ENCODE measurements around the gene IL10RB. TPM values are rescaled to one million over a fixed set of nuclear protein-coding genes. Genes with fewer than 3 reads are reported as not detected.

The IL10RB gene
- total RNA-seq, 1 donor from 2014 or later, result 31.7 TPM

DNA sequence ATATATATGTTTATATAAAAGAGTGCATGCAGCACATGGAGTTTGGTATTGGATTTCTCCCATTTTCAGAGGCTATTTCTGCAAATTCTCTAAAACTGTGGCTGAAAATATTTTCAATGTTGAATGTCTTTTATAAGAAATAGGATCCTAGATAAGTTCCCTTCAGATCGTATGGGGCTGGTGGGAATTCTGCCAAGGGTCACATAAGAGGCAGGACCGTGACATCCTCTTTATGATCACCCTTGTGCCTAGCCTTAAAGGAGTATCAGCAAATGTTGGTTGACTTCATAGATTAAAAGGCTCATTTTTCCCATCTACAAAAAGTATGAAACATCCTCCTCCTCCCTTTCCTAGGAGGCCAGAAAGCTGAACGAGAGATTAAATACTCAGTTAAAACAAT is 37.7 kb upstream of the IL10RB start:
- Histone ChIP-seq H3K4me3 (no peak overlapping the region), H3K9me3 (no peaks in the 10 kb centered on the region), H3K27me3 (no peaks in the 10 kb centered on the region), H3K36me3 (no peaks in the 10 kb centered on the region), H3K4me1 (peaks cover 22% of the 10 kb centered on the region), H3K27ac (no peak overlapping the region)
- intact Hi-C loops (cut with DNase I), result no loop called here
- TF ChIP-seq, protein P1, sequence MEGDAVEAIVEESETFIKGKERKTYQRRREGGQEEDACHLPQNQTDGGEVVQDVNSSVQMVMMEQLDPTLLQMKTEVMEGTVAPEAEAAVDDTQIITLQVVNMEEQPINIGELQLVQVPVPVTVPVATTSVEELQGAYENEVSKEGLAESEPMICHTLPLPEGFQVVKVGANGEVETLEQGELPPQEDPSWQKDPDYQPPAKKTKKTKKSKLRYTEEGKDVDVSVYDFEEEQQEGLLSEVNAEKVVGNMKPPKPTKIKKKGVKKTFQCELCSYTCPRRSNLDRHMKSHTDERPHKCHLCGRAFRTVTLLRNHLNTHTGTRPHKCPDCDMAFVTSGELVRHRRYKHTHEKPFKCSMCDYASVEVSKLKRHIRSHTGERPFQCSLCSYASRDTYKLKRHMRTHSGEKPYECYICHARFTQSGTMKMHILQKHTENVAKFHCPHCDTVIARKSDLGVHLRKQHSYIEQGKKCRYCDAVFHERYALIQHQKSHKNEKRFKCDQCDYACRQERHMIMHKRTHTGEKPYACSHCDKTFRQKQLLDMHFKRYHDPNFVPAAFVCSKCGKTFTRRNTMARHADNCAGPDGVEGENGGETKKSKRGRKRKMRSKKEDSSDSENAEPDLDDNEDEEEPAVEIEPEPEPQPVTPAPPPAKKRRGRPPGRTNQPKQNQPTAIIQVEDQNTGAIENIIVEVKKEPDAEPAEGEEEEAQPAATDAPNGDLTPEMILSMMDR (IDR thresholded peaks at IDR 0.05), result no peak
- TF ChIP-seq POLR2AphosphoS5 (IDR thresholded peaks at IDR 0.05; ENCODE audit: insufficient read depth in 1 of 2, low read depth in 1 of 2) (no peak), POLR2A (IDR thresholded peaks at IDR 0.05) (no peak)
- DNase-seq (ENCODE audit: extremely low spot score in 2 of 2), result no peak

DNA sequence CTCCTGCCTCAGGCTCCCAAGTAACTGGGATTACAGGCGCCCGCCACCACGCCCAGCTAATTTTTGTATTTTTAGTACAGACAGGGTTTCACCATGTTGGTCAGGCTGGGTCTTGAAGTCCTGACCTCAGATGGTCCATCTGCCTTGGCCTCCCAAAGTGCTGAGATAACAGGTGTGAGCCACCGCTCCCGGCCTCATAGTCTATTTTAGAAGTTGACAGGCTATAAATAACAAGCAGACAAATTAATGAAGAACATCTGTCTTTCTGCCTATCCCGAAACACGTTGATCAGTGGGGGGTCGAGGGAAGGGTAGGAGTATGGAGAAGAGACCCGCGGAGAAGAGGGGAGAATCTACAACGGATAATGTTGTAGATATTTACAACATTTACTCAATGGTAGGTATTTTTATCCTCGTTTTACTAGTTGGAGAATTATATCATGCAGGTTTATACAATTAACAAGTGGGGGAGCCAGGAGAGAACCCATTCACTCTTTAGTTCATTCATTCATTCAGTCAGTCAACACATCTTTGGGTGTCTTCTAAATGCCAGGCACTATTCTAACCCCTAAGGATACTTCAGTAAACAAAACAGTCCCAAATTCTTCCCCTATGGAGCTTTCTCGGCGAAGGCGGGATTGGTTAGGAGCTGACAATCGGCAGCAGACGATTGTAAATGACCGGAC is 36.9 kb upstream of the IL10RB start:
- Histone ChIP-seq H3K4me1 (peaks cover 22% of the 10 kb centered on the region), H3K27me3 (no peaks in the 10 kb centered on the region)

DNA sequence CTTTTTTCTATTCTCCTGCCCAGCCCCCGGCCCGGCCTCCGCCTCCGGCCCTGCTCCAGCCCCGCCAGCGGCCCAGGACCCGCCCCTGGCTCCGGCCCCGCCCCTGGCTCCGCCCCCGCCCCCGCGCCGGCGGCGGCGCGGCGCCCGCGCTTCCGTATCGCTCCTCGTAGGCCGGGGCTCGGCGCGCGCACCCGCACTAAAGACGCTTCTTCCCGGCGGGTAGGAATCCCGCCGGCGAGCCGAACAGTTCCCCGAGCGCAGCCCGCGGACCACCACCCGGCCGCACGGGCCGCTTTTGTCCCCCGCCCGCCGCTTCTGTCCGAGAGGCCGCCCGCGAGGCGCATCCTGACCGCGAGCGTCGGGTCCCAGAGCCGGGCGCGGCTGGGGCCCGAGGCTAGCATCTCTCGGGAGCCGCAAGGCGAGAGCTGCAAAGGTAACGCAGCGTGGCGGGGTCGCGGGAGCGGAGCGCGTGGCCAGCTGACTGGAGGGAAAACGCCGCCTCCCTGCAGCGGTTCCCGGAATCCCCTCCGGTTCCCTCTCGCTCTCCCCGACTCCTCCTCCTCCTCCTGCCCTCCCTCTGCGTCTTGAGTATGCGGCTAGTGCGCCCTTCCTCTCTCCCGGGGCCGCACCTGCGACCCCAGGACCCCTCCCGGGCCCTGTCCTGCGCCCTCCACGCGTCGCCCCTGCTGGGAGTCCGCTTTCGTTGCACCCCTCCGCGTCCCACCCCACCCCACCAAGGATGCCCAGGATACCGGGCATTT is 36.2 kb upstream of the IL10RB start, which contains the start of gene IFNAR2:
Gene IFNAR2, plus strand, starts transcription at position 155 of the 761 bp plus-strand sequence. CDS start 11,985 bp downstream, outside the sequence.
- TF ChIP-seq, protein P1 (IDR thresholded peaks at IDR 0.05), result peak in 1 of 3 experiments; percentile 5
- TF ChIP-seq POLR2A (IDR thresholded peaks at IDR 0.05), result peak in 1 of 2 donors; percentile 65
- peak in 1 of 2 donors; percentile 54 for TF ChIP-seq POLR2AphosphoS5 (IDR thresholded peaks at IDR 0.05; ENCODE audit: insufficient read depth in 1 of 2, low read depth in 1 of 2)
- Histone ChIP-seq H3K27me3 (no peaks in the 10 kb centered on the region), H3K9me3 (no peaks in the 10 kb centered on the region), H3K27ac (peak within 1 kb of the TSS; percentile 89), H3K4me3 (peak within 1 kb of the TSS; percentile 92 to 98), H3K4me1 (peaks cover 22% of the 10 kb centered on the region), H3K36me3 (no peaks in the 10 kb centered on the region)
- intact Hi-C loops (cut with DNase I), result no loop called here
- no peak for DNase-seq (ENCODE audit: extremely low spot score in 2 of 2)

More for the DNA sequence above, 36.9 kb upstream of the IL10RB start:
- no peaks in the 10 kb centered on the region for H3K9me3 ChIP-seq
- H3K36me3 ChIP-seq, result no peaks in the 10 kb centered on the region
- TF ChIP-seq POLR2AphosphoS5 (IDR thresholded peaks at IDR 0.05; ENCODE audit: insufficient read depth in 1 of 2, low read depth in 1 of 2), result no peak
- TF ChIP-seq POLR2A (IDR thresholded peaks at IDR 0.05), result no peak
- TF ChIP-seq, protein P1 (IDR thresholded peaks at IDR 0.05), result no peak
- peak overlapping the region; percentile 92 to 98 for H3K4me3 ChIP-seq
- intact Hi-C loops (cut with DNase I), result no loop called here
- no peak for DNase-seq (ENCODE audit: extremely low spot score in 2 of 2)
- peak overlapping the region; percentile 89 for H3K27ac ChIP-seq

DNA sequence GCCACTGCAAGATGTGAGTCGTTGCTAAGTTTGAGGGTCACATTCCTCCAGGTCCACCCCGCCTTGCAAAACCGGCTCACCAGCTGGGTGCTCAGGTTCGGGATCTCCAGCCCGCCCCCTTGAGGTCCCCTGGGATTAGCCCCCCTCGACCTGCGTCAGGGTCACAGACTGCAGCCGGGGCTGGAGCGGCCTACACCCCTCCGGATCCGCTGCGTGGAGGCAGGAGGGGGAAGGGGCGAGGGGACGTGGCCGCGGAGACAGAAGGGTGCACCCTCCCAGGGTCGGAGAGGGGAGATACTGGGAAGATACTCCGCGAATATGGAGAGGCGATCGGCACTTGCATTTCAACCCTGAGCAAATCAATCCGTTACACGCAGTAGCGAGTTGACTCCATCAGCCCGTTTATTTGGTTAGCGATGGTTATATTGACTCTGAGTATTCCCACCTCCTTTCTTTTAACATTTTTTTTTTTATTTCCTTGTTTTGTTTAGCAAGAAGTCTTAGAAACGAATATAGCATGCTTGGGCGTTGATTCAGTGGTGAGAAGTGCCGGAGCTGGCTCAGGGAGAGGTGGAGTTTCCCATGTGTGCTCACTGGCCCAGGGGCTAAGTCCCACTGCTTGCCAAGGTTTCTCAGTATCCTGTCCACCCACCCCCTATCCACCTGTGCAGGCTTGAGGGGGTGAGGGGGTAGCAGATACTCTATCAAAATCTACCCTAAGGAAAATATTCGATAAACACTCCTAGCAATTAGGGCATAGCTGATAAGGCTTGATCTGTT is 35.4 kb upstream of the IL10RB start:
- TF ChIP-seq POLR2AphosphoS5 (IDR thresholded peaks at IDR 0.05; ENCODE audit: insufficient read depth in 1 of 2, low read depth in 1 of 2), result no peak
- no peak for TF ChIP-seq POLR2A (IDR thresholded peaks at IDR 0.05)
- TF ChIP-seq, protein P1 (IDR thresholded peaks at IDR 0.05), result no peak
- peaks cover 22% of the 10 kb centered on the region for H3K4me1 ChIP-seq
- intact Hi-C loops (cut with DNase I), result no loop called here

More for the DNA sequence above, 35.4 kb upstream of the IL10RB start:
- Histone ChIP-seq H3K27me3 (no peaks in the 10 kb centered on the region), H3K27ac (peak overlapping the region; percentile 89), H3K9me3 (no peaks in the 10 kb centered on the region), H3K36me3 (no peaks in the 10 kb centered on the region), H3K4me3 (peak overlapping the region; percentile 92 to 98)
- DNase-seq (ENCODE audit: extremely low spot score in 2 of 2), result no peak

Data from vagina (tissue), 2 donors.